ENCODE results near the gene CAMTA1.

DNA sequence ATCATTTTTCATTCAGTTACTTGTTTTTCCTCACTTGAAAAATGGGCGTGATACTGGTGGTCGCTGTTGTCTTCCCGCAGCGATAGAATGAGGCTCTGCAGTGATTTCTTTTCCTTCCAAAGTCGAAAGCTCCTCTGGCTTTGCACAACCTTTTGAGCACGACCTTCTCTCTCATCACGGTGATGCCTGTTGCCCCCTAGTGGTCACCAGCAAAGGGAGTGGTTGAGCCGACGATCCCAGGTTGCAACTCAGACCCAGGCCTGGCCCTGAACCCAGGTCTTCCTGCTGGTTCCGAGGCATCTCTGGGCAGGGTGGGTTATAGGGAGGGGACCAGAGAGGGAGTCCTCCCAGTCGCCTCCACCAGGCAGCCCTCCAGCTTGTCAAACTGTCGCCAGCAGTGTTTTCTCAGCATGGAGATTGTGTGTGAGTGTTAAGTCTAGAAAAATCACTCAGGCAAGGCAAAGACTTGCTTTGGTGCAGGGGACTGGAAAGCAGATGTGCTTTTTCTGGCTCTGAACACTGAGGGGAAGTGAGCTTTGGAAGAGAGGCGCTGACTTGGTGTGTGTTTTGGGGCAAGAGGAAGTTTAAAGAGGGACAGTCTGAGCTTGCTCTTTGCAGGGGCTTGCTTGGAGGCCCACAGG is 285.3 kb downstream of the CAMTA1 start:
- TF ChIP-seq HNRNPK (IDR thresholded peaks at IDR 0.05; ENCODE audit: low read depth, low read length, poor library complexity, severe bottlenecking) (no peak), ESRRA (IDR thresholded peaks at IDR 0.05; ENCODE audit: borderline replicate concordance, low read depth) (no peak), ZFX (CRISPR knock-in tag; IDR thresholded peaks at IDR 0.05) (no peak)
